Measurements from ENCODE around the gene ADGRF4.
"Not testable (repeated sequence)": the region's sequence is repeated elsewhere in the genome, so short reads cannot be mapped to it uniquely, and the experiment has no call there.

Gene ADGRF4

GRCh38 chr6:47736083-47736700 is 37.8 kb downstream of the ADGRF4 start:
- no peak for DNase-seq

DNA sequence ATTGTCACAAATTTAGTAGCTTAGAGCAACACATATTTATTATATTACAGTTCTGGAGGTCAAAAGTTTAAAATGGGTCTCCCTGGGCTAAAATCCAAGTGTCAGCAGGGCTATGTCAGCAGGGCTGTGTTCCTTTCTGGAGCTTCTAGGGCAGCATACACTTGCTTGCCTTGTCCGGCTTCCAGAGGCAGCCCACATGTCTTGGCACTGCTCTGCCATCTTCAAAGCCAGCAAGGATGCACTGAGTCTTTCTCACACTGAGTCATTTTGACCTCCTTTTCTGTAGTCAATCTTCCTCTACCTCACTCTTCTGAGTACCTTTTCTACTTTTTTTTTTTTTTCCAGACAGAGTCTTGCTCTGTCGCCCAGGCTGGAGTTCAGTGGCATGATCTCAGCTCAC is 39.0 kb downstream of the ADGRF4 start:
- no peak for DNase-seq

- no peak for DNase-seq
Measured at GRCh38 chr6:47740714-47741113, 42.3 kb downstream of the ADGRF4 start.

GRCh38 chr6:47741807-47742206 is 43.4 kb downstream of the ADGRF4 start:
- DNase-seq = no peak

DNA sequence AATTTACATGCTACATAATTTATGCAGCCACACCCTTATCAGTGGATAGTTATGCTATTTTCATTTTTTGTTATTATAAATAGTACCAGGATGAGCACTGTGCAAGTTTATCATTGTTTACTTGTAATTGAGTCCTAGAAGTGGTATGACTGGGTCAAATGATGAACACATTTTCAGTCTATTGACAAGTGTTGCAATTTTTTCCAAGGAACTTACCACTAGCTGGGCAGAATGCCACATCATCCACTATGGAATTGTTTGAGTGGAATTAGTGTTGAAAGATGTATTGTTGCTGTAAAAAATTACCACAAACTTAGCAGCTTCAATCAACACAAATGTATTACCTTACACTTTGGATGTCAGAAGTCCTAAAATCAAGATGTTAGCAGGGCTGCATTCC is 45.4 kb downstream of the ADGRF4 start:
- DNase-seq = no peak

GRCh38 chr6:47745269-47745668 is 46.9 kb downstream of the ADGRF4 start:
- DNase-seq = not testable (repeated sequence)

GRCh38 chr6:47749757-47750156 is 51.4 kb downstream of the ADGRF4 start:
- no peak for DNase-seq

DNA sequence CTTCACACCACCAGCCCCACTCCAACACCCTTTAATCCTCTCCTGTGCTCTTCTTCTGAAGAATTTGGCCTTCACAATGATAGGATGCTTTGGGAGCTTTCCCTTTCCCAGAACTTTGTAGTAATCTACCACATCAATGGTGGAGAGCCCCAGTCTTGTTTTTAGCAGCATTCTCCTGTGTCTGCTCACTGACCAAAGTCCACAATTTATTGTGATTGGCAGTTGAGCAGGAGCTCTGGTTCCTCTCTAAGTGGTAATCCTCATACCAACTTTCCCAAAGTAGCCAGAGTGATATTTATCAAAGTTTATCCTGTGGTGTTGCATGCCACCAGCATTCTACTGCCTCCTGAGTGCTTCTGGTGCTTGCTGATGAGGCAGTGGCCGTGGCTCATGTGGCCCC is 54.4 kb downstream of the ADGRF4 start:
- DNase-seq = no peak

GRCh38 chr6:47759364-47759763 is 61.0 kb downstream of the ADGRF4 start:
- no peak for DNase-seq

DNA sequence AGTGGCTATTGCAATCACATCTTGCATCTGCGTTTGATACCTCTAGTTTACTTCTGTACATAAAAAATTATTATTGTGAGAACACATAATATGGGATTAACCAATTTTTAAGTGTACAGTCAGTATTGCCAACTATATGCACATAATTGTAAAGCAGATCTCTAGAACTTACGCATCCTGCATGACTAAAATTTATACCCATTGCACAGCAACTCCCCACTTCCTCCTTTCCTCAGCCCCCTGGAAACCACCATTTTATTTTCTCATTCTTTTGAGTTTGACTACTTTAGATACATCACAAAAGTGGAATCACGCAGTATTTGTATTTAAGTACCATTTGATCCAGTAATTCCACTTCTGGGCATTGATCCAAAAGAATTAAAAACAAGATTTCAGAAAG is 64.1 kb downstream of the ADGRF4 start:
- no peak for DNase-seq

GRCh38 chr6:47766445-47766844 is 68.1 kb downstream of the ADGRF4 start:
- DNase-seq = no peak

DNA sequence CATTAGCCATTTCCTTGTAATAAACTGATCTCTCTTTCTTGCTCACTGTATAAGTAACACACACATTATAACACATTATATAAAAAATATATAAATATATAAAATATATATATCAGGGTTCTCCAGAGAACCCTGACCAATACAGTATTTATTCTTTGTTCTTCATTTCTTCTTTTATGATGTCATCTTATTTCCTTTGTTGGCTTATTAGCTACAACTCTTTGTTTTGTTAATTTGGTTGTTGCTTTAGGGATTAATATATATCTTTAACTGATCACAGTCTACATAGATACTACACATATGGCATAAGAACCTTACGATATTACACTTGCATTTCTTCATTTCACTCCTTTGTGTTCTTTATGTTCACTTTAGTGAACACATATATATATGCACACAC is 68.7 kb downstream of the ADGRF4 start:
- no peak for DNase-seq

- no peak for DNase-seq
Measured at GRCh38 chr6:47769982-47770381, 71.6 kb downstream of the ADGRF4 start.
